B cell (primary cell): Measurements from ENCODE around the gene ADAMTS12. TPM values are rescaled to one million over a fixed set of nuclear protein-coding genes. Genes with fewer than 3 reads are reported as not detected.
"Not testable (repeated sequence)": the region's sequence is repeated elsewhere in the genome, so short reads cannot be mapped to it uniquely, and the experiment has no call there.

ENCODE experiments used
- ATAC-seq: fragments of 200-7000 bp; cut with Tn5 transposase; one replicate; pipeline ENCODE4 v1.10.0; 2021; ENCODE audit warnings: low read depth, mild to moderate bottlenecking, moderate number of reproducible peaks, moderate library complexity
- CTCF ChIA-PET: fragments of 350-600 bp; sonication (Branson Sonifier 250); formaldehyde crosslinking; loops from one replicate; lab custom pipeline; 2021; ENCODE audit warnings: antibody characterized with exemption, inconsistent platforms; lab: Charles Lee
- POLR2A ChIA-PET: fragments of 350-600 bp; sonication (Branson Sonifier 250); formaldehyde crosslinking; loops from one replicate; lab custom pipeline; 2021; ENCODE audit warnings: antibody characterized with exemption; lab: Charles Lee
- DNase-seq: peaks from one replicate; pipeline ENCODE4 v3.0.0; 2013
- H2AFZ ChIP-seq: 2 replicates; pipeline ENCODE4 v1.6.1; 2012; ENCODE audit warnings: mild to moderate bottlenecking, low read depth, low read length; ENCODE audit not compliant: insufficient read depth, poor library complexity, severe bottlenecking
- H3K27ac ChIP-seq, 2 donors: 1 replicate in 1 of 2; 2 replicates in 1 of 2; pipeline ENCODE4 v1.5.1; 2012 to 2013; ENCODE audit warnings: low read length in 2 of 2, mild to moderate bottlenecking in 2 of 2, moderate library complexity in 1 of 2
- H3K27me3 ChIP-seq, 4 experiments: fragments of 200-600 bp in 1 of 4; sonication (generic) in 1 of 4; replicated peaks in 1 of 4; 1 replicate in 2 of 4; 2 replicates in 2 of 4; pipeline versions ENCODE4 v1.6.1 to v1.7.0; 2013 to 2016; ENCODE audit warnings: low read length in 3 of 4, mild to moderate bottlenecking in 2 of 4, mixed read lengths in 1 of 4, moderate library complexity in 1 of 4; ENCODE audit not compliant: insufficient read depth in 4 of 4, control insufficient read depth in 3 of 4; ENCODE audit errors: control extremely low read depth in 1 of 4
- H3K36me3 ChIP-seq, 2 experiments: replicated peaks in 1 of 2; 1 replicate in 1 of 2; 2 replicates in 1 of 2; pipeline versions ENCODE4 v1.6.1 to v1.7.1; 2013; ENCODE audit warnings: low read length in 1 of 2; ENCODE audit not compliant: insufficient read depth in 2 of 2, control insufficient read depth in 1 of 2; ENCODE audit errors: control extremely low read depth in 1 of 2, extremely low read depth in 1 of 2
- H3K4me1 ChIP-seq, 2 donors: fragments of 200-600 bp in 1 of 2; sonication (generic) in 1 of 2; 1 replicate in 1 of 2; 2 replicates in 1 of 2; pipeline versions ENCODE4 v1.5.1 to v1.6.1; 2013 to 2017; ENCODE audit warnings: low read length in 2 of 2; ENCODE audit not compliant: control insufficient read depth in 2 of 2, insufficient read depth in 2 of 2
- H3K4me2 ChIP-seq: replicated peaks from 2 replicates; pipeline ENCODE3; 2012; ENCODE audit warnings: mild to moderate bottlenecking, low read depth, low read length; ENCODE audit not compliant: poor library complexity, severe bottlenecking
- H3K4me3 ChIP-seq, 5 experiments: fragments of 200-600 bp in 1 of 5; sonication (generic) in 1 of 5; 1 replicate in 3 of 5; 2 replicates in 2 of 5; pipeline versions ENCODE4 v1.5.1 to v1.7.0; 2011 to 2016; ENCODE audit warnings: low read length in 4 of 5, mild to moderate bottlenecking in 4 of 5, low read depth in 2 of 5, control low read depth in 1 of 5, moderate library complexity in 1 of 5; ENCODE audit not compliant: insufficient read depth in 1 of 5; ENCODE audit errors: control extremely low read depth in 1 of 5, extremely low read depth in 1 of 5
- H3K79me2 ChIP-seq: fragments of 200-600 bp; sonication (generic); one replicate; pipeline ENCODE4 v1.6.0; 2016; ENCODE audit warnings: low read length; ENCODE audit not compliant: control insufficient read depth, insufficient read depth
- H3K9ac ChIP-seq: fragments of 200-600 bp; sonication (generic); 2 replicates; pipeline ENCODE4 v1.6.1; 2017; ENCODE audit warnings: mild to moderate bottlenecking, low read length, moderate library complexity
- H3K9me3 ChIP-seq, 3 donors: one replicate each; pipeline versions ENCODE4 v1.6.1 to v1.7.1; 2013; ENCODE audit warnings: low read length in 2 of 3; ENCODE audit not compliant: control insufficient read depth in 2 of 3, insufficient read depth in 1 of 3; ENCODE audit errors: control extremely low read depth in 1 of 3
- H4K20me1 ChIP-seq: 2 replicates; pipeline ENCODE4 v1.6.0; 2012; ENCODE audit warnings: mild to moderate bottlenecking, low read length; ENCODE audit not compliant: insufficient read depth, control insufficient read depth, poor library complexity, severe bottlenecking
- H3K27ac Mint-ChIP-seq: one replicate; pipeline ENCODE4 v1.8.0; 2021; ENCODE audit warnings: mixed read lengths
- H3K27me3 Mint-ChIP-seq: one replicate; pipeline ENCODE4 v1.8.0; 2021; ENCODE audit warnings: mixed read lengths
- H3K4me1 Mint-ChIP-seq: one replicate; pipeline ENCODE4 v1.8.0; 2021; ENCODE audit warnings: mixed read lengths
- H3K4me3 Mint-ChIP-seq: one replicate; pipeline ENCODE4 v1.8.0; 2021; ENCODE audit warnings: mixed read lengths
- H3K9me3 Mint-ChIP-seq: one replicate; pipeline ENCODE4 v1.8.0; 2022; ENCODE audit warnings: mixed read lengths; ENCODE audit not compliant: insufficient read depth
- EZH2 ChIP-seq: IDR thresholded peaks from 2 replicates; pipeline ENCODE4 v1.6.1; 2012; ENCODE audit warnings: borderline replicate concordance, low read depth, mild to moderate bottlenecking, moderate library complexity, low read length; ENCODE audit not compliant: insufficient read depth, poor library complexity, severe bottlenecking
- WGBS: methylation state at CpG from one replicate; pipeline ENCODE4 v1.1.5; 2013; ENCODE audit warnings: missing lambda C conversion rate; ENCODE audit not compliant: insufficient coverage; 5-methylcytosine and 5-hydroxymethylcytosine counted together
- intact Hi-C: fragments of 100-400 bp; cut with micrococcal nuclease; formaldehyde crosslinking; loops from one replicate; pipeline ENCODE4 v1.10.0; 2022
- polyA plus RNA-seq: library from polyadenylated mRNA; depleted of rRNA; stranded (reverse); fragments of >200 nt; gene quantifications from 2 replicates; pipeline ENCODE4 v1.2.3, GENCODE V29; 2012
- total RNA-seq, 2 donors: library from RNA; stranded (reverse); fragments of 120-200 nt in 1 of 2; gene quantifications; 1 replicate in 1 of 2; 2 replicates in 1 of 2; pipeline versions ENCODE4 v1.2.3 to v1.2.4, GENCODE V29; 2013 to 2022
- TF ChIP-seq, protein P1 (sequence below): fragments of 200-600 bp; IDR thresholded peaks from one replicate; pipeline ENCODE4 v1.8.0; 2022; ENCODE audit warnings: antibody characterized with exemption, mild to moderate bottlenecking

Gene ADAMTS12
- total and polyA plus RNA-seq, 2 donors (not counting 1 experiment from before 2014, with no cell fraction given), result not detected

DNA sequence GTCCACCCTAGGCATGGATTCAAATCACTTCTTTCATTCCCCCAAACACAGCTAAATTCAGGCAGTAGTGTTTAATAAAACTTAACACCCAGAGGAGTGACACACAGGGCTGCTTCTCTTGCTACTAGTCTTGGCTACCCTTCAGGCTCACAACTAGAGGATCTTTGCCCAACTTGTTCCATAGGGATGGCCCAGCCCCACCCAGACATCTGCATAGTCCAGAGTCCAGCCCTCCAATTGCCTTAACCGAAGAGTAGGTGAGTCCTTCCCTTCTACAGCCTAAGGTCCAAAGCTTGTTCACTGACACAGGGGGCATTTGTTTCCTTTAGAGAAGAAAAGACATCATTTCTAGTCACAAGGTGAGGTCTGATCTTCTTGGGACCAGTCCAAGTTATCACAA lies 29.2 kb upstream of the ADAMTS12 start:
- Histone ChIP-seq H3K9ac (no peak overlapping the region), H3K27ac (no peak overlapping the region), H4K20me1 (no peaks in the 10 kb centered on the region), H3K4me2 (no peak overlapping the region), H3K4me1 (no peaks in the 10 kb centered on the region), H3K27me3 (peaks cover 0 to 7% (median 2%) of the 10 kb centered on the region in 4 experiments), H3K79me2 (no peaks in the 10 kb centered on the region), H3K4me3 (no peak overlapping the region), H3K36me3 (no peaks in the 10 kb centered on the region), H2AFZ (no peak overlapping the region), H3K9me3 (peaks cover 0 to 10% (median 4%) of the 10 kb centered on the region in 3 donors)
- Mint-ChIP-seq H3K9me3 (peaks cover 7% of the 10 kb centered on the region), H3K27ac (no peak overlapping the region), H3K4me3 (no peak overlapping the region), H3K27me3 (peaks cover 42% of the 10 kb centered on the region), H3K4me1 (no peaks in the 10 kb centered on the region)
- ChIA-PET POLR2A (no interaction called here), CTCF (interaction anchor here (5.0 kb wide), 1 partner anchor 14 kb away, joined by 18 read pairs; the partner anchor contains the start of gene RXFP3)
- 83% methylated on average over 1 of the region's 1 CpG for WGBS
- DNase-seq (no peak), ATAC-seq (no peak)
- intact Hi-C loops, result no loop called here
- no peak for TF ChIP-seq EZH2
- TF ChIP-seq, protein P1, sequence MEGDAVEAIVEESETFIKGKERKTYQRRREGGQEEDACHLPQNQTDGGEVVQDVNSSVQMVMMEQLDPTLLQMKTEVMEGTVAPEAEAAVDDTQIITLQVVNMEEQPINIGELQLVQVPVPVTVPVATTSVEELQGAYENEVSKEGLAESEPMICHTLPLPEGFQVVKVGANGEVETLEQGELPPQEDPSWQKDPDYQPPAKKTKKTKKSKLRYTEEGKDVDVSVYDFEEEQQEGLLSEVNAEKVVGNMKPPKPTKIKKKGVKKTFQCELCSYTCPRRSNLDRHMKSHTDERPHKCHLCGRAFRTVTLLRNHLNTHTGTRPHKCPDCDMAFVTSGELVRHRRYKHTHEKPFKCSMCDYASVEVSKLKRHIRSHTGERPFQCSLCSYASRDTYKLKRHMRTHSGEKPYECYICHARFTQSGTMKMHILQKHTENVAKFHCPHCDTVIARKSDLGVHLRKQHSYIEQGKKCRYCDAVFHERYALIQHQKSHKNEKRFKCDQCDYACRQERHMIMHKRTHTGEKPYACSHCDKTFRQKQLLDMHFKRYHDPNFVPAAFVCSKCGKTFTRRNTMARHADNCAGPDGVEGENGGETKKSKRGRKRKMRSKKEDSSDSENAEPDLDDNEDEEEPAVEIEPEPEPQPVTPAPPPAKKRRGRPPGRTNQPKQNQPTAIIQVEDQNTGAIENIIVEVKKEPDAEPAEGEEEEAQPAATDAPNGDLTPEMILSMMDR, result no peak

- intact Hi-C loops, H2AFZ ChIP-seq, H3K27ac ChIP-seq, H3K27ac Mint-ChIP-seq, ATAC-seq, CTCF ChIA-PET, H3K79me2 ChIP-seq, POLR2A ChIA-PET, H3K4me2 ChIP-seq, H3K36me3 ChIP-seq, H3K9me3 ChIP-seq, DNase-seq, H3K27me3 ChIP-seq, H3K4me1 Mint-ChIP-seq, H3K4me1 ChIP-seq, H3K9ac ChIP-seq, H3K4me3 ChIP-seq, H3K4me3 Mint-ChIP-seq, H4K20me1 ChIP-seq: not testable (repeated sequence)
- Mint-ChIP-seq H3K9me3 (peaks cover 11% of the 10 kb centered on the region), H3K27me3 (peaks cover 13% of the 10 kb centered on the region)
- no CpG with 5 or more reads among the region's 3 CpGs for WGBS
Observed at GRCh38 chr5:33914844-33915243, 23.1 kb upstream of the ADAMTS12 start.

DNA sequence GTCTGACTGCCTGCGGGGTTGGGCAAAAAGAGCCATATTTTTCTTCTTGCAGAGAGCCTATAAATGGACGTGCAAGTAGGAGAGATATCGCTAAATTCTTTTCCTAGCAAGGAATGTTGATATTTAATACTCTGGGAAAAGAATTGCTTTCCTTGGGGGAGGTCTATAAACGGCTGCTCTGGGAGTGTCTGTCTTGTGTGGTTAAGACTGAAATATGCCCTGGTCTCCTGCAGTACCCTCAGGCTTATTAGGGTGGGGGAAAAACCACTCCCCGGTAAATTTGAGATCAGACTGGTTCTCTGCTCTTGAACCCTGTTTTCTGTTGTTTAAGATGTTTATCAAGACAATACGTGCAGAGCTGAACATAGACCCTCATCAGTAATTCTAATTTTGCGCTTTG lies 14.5 kb upstream of the ADAMTS12 start:
- H2AFZ ChIP-seq, H3K4me2 ChIP-seq, H3K27ac Mint-ChIP-seq, H3K36me3 ChIP-seq, H4K20me1 ChIP-seq, H3K9ac ChIP-seq, intact Hi-C loops, H3K27ac ChIP-seq, H3K79me2 ChIP-seq, POLR2A ChIA-PET, H3K4me1 Mint-ChIP-seq, H3K4me1 ChIP-seq, DNase-seq, H3K27me3 Mint-ChIP-seq, H3K27me3 ChIP-seq, H3K4me3 Mint-ChIP-seq, H3K4me3 ChIP-seq, CTCF ChIA-PET, ATAC-seq: not testable (repeated sequence)
- peaks cover 18% of the 10 kb centered on the region for H3K9me3 Mint-ChIP-seq
- H3K9me3 ChIP-seq, result peaks cover 1 to 23% (median 21%) of the 10 kb centered on the region in 3 donors
- WGBS, result 100% methylated on average over 3 of the region's 7 CpGs
